ENCODE results near the gene IDH2.

IDH2 gene

DNA sequence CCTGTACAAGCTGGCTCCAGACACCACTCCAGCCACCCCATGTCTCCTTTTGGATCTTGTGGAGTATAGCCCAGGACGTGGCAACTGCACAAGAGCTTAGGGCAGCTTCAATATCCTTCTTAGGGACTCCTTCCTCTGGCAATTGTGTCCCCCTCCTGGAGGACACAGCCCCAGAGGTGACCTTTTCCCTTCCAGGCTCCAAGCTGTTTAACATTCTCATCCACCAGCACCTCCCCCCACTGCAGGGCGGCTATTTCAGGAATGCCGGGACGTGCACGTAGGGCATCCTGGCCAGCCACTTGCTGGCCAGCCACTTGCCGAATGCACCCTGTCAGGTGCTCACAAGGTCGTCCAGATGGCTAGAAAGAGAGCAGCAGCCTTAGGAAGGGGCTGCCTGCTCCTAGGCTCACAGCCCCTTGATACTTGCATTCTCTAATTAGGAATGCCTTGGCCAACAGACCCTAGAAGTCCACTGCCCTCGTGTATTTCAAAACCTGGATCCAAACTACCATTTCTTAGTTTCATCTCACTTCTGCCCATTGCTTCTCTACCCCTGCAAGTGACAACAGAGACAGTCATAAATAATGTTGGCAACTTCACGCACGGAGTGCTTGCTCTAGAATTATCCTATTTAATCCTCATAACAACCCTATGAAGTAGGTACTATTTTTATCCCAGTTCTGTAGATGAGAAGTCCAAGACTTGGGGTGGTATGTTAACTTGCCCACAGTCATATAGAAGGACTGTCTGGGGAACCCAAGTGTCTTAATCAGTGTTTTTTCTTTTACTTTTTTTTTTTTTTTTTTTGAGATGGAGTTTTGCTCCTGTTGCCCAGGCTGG lies 24.5 kb upstream of the IDH2 start:
- TF ChIP-seq, protein P1, sequence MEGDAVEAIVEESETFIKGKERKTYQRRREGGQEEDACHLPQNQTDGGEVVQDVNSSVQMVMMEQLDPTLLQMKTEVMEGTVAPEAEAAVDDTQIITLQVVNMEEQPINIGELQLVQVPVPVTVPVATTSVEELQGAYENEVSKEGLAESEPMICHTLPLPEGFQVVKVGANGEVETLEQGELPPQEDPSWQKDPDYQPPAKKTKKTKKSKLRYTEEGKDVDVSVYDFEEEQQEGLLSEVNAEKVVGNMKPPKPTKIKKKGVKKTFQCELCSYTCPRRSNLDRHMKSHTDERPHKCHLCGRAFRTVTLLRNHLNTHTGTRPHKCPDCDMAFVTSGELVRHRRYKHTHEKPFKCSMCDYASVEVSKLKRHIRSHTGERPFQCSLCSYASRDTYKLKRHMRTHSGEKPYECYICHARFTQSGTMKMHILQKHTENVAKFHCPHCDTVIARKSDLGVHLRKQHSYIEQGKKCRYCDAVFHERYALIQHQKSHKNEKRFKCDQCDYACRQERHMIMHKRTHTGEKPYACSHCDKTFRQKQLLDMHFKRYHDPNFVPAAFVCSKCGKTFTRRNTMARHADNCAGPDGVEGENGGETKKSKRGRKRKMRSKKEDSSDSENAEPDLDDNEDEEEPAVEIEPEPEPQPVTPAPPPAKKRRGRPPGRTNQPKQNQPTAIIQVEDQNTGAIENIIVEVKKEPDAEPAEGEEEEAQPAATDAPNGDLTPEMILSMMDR (IDR thresholded peaks at IDR 0.05; ENCODE audit: borderline replicate concordance, insufficient read depth, low read depth, low read length): no peak
- no peak overlapping the region for H3K4me3 ChIP-seq (ENCODE audit: low read depth, low read length)

DNA sequence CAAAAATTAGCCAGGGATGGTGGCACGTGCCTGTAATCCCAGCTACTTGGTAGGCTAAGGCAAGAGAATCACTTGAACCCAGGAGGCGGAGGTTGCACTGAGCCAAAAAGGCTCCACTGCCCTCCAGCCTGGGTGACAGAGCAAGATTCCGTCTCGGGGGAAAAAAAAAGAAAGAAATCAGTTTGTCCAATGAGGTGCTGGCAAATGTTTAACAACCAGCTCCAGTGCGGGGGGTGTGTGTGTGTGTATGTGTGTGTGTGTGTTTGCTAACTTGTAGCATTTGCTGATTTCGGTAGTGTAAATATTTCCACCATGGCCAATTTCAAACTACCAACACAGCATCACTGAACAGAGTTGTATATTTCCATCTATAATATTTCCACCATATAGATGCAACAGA lies 23.8 kb upstream of the IDH2 start:
- TF ChIP-seq, protein P1 (IDR thresholded peaks at IDR 0.05; ENCODE audit: borderline replicate concordance, insufficient read depth, low read depth, low read length): no peak
- H3K4me3 ChIP-seq (ENCODE audit: low read depth, low read length): no peak overlapping the region

DNA sequence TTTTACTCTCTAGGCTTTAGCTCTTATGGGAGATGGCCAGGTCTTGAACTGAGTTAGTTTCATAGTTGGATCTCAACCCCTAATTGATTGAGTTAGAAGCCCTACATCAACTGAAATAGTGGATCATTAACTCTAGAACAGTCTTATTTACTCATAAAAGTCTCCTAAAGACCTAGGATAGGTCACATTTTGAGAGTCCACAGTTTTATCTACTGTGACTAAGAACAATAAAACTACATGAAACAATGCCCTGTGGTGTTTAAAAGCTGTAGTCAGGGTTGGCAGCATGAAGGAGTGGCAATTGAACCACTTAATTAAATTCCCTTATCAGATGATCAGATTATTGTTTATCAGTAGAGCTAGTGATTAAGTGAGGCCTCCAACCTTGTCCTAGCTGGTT lies 22.2 kb upstream of the IDH2 start:
- TF ChIP-seq, protein P1 (IDR thresholded peaks at IDR 0.05; ENCODE audit: borderline replicate concordance, insufficient read depth, low read depth, low read length): no peak
- H3K4me3 ChIP-seq (ENCODE audit: low read depth, low read length): no peak overlapping the region

DNA sequence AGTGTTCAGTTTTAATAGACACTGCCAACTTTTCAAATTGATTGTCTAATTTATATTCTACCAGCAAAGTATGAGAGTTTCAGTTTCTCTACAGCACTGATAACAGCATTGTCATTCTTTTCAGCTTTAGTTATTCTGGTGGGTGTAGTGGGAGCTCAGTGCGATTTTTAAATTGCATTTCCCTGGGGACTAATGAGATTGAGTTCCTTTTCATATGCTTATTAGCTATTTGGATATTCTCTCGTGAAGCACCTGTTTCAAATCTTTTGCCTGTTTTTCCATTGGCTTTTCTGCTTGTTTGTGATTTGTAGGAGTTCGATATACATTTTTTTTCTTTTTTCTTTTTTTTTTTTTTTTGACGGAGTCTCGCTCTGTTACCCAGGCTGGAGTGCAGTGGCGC lies 18.8 kb upstream of the IDH2 start:
- no peak overlapping the region for H3K4me3 ChIP-seq (ENCODE audit: low read depth, low read length)

DNA sequence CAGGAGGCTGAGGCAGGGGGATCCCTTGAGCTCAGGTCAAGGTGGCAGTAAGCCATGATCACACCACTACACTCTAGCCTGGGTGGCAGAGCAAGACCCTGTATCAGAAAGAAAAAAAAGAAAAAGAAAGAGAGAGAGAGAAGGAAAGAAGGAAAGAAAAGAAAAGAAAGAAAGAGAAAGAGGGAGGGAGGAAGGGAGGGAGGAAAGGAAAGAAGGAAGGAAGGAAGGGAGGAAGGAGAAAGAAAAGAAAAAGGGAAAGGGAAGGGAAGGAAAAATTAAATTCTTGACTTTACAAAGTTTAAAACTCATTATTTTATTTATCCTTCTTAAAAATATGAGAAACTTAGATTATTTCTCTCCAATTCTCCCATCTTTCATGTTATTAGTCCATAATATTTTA lies 17.1 kb upstream of the IDH2 start:
- no peak overlapping the region for H3K4me3 ChIP-seq (ENCODE audit: low read depth, low read length)
- TF ChIP-seq, protein P1 (IDR thresholded peaks at IDR 0.05; ENCODE audit: borderline replicate concordance, insufficient read depth, low read depth, low read length): no peak

More for the DNA sequence above, 18.8 kb upstream of the IDH2 start:
- TF ChIP-seq, protein P1 (IDR thresholded peaks at IDR 0.05; ENCODE audit: borderline replicate concordance, insufficient read depth, low read depth, low read length): no peak

DNA sequence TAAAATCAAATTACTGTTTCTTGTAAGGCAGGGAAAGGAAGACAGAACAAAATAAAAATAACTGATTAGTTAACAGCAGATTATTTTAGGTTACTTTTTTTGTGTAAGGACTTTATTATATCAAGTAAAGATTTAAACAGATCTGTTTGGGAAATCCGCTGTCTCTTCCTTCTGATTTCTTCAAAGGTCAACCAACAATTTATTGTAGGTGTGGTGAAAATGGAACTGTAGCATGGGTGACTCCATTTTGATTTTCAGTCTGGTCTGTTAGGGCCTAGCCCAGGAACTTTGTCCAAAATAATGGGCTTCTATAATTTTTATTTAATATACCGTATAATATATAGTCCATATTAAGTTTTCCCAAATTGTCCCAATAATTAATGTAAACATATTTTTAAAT lies 13.5 kb upstream of the IDH2 start:
- H3K4me3 ChIP-seq (ENCODE audit: low read depth, low read length): no peak overlapping the region
- TF ChIP-seq, protein P1 (IDR thresholded peaks at IDR 0.05; ENCODE audit: borderline replicate concordance, insufficient read depth, low read depth, low read length): no peak

DNA sequence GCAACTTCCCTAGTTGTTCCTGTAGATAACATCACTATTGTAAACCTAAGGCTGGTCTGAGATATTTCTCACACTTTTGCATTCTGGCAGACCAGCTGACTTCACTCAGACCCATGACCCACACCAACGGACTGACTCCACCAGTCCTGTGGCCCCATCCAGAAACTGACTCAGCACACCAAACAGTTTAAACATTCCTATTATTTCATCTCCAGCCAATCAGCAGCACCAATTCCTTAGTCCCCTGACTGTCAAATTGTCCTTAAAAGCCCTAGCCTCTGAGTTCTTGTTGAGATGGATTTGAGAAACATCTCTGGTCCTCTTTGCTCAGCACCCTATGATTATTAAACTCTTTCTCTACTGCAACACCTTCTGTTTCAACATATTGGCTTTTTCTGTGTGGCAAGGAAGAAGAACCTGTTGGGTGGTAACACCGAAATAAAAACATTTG lies 12.2 kb upstream of the IDH2 start:
- TF ChIP-seq, protein P1 (IDR thresholded peaks at IDR 0.05; ENCODE audit: borderline replicate concordance, insufficient read depth, low read depth, low read length): no peak
- H3K4me3 ChIP-seq (ENCODE audit: low read depth, low read length): no peak overlapping the region
